GM12892 (cell line): Measurements from ENCODE around the gene UNC5A.
"Not testable (repeated sequence)": the region's sequence is repeated elsewhere in the genome, so short reads cannot be mapped to it uniquely, and the experiment has no call there.

ENCODE experiments used
- DNase-seq: peaks from one replicate; pipeline ENCODE4 v3.0.0; 2011; ENCODE audit not compliant: insufficient read length
- FAIRE-seq: peaks from 2 replicates; lab custom pipeline; 2011; peaks lifted over from hg19 to GRCh38; lab: Jason Lieb, UNC
- POLR2A ChIP-seq: IDR thresholded peaks from 2 replicates; pipeline ENCODE4 v1.6.1; 2011; ENCODE audit warnings: low read depth, low read length, control low read depth
- POLR2AphosphoS5 ChIP-seq: IDR thresholded peaks from 2 replicates; pipeline ENCODE4 v1.6.1; 2011; ENCODE audit warnings: low read depth, low read length, control low read depth
- TAF1 ChIP-seq: IDR thresholded peaks from 2 replicates; pipeline ENCODE4 v1.6.1; 2011; ENCODE audit warnings: low read depth, mild to moderate bottlenecking, control low read depth, low read length, borderline replicate concordance

Gene UNC5A

GRCh38 chr5:176865964-176866363 lies 55.6 kb downstream of the UNC5A start:
- TF ChIP-seq TAF1 (no peak), POLR2A (no peak), POLR2AphosphoS5 (no peak)
- no peak for DNase-seq
- no peak for FAIRE-seq

GRCh38 chr5:176866707-176867310 lies 56.5 kb downstream of the UNC5A start:
- DNase-seq (no peak), FAIRE-seq (no peak)

GRCh38 chr5:176868126-176868525 lies 57.8 kb downstream of the UNC5A start:
- DNase-seq (no peak), FAIRE-seq (no peak)
- no peak for TF ChIP-seq POLR2AphosphoS5
- no peak for TF ChIP-seq POLR2A
- TF ChIP-seq TAF1 = no peak

More at GRCh38 chr5:176866707-176867310, 56.5 kb downstream of the UNC5A start:
- TF ChIP-seq POLR2AphosphoS5 = no peak
- TF ChIP-seq TAF1 = no peak
- no peak for TF ChIP-seq POLR2A

GRCh38 chr5:176868731-176869130 lies 58.4 kb downstream of the UNC5A start:
- no peak for FAIRE-seq
- DNase-seq = no peak
- no peak for TF ChIP-seq TAF1
- no peak for TF ChIP-seq POLR2AphosphoS5
- TF ChIP-seq POLR2A = no peak

GRCh38 chr5:176869501-176870109 lies 59.2 kb downstream of the UNC5A start:
- FAIRE-seq (no peak), DNase-seq (no peak)
- no peak for TF ChIP-seq POLR2A
- no peak for TF ChIP-seq TAF1
- TF ChIP-seq POLR2AphosphoS5 = no peak

- DNase-seq = no peak
- no peak for FAIRE-seq
- TF ChIP-seq TAF1 = no peak
- no peak for TF ChIP-seq POLR2AphosphoS5
- TF ChIP-seq POLR2A = no peak
Measured at GRCh38 chr5:176870110-176870591, 59.8 kb downstream of the UNC5A start.

- FAIRE-seq = not testable (repeated sequence)
Measured at GRCh38 chr5:176870644-176871043, 60.3 kb downstream of the UNC5A start.

GRCh38 chr5:176872586-176872985 lies 62.2 kb downstream of the UNC5A start:
- FAIRE-seq, DNase-seq: not testable (repeated sequence)

More at GRCh38 chr5:176870644-176871043, 60.3 kb downstream of the UNC5A start:
- DNase-seq = not testable (repeated sequence)

- FAIRE-seq, DNase-seq: not testable (repeated sequence)
Measured at GRCh38 chr5:176873011-176873410, 62.7 kb downstream of the UNC5A start.

GRCh38 chr5:176873541-176874172 lies 63.3 kb downstream of the UNC5A start:
- FAIRE-seq (no peak), DNase-seq (no peak)
- TF ChIP-seq POLR2A (no peak), POLR2AphosphoS5 (no peak), TAF1 (no peak)

- TF ChIP-seq POLR2A = no peak
- TF ChIP-seq TAF1 = no peak
- no peak for TF ChIP-seq POLR2AphosphoS5
- DNase-seq (no peak), FAIRE-seq (no peak)
Measured at GRCh38 chr5:176874198-176874780, 63.9 kb downstream of the UNC5A start.

GRCh38 chr5:176875014-176875550 lies 64.7 kb downstream of the UNC5A start:
- no peak for FAIRE-seq
- TF ChIP-seq TAF1 (no peak), POLR2A (no peak), POLR2AphosphoS5 (no peak)
- DNase-seq = no peak
